ENCODE data around the gene KCNT2. TPM values are rescaled to one million over a fixed set of nuclear protein-coding genes. Genes with fewer than 3 reads are reported as not detected.
"Not testable (repeated sequence)": the region's sequence is repeated elsewhere in the genome, so short reads cannot be mapped to it uniquely, and the experiment has no call there.

The KCNT2 gene
- total and polyA plus RNA-seq, 2 experiments from 2014 or later = 0.14 to 0.32 TPM

DNA sequence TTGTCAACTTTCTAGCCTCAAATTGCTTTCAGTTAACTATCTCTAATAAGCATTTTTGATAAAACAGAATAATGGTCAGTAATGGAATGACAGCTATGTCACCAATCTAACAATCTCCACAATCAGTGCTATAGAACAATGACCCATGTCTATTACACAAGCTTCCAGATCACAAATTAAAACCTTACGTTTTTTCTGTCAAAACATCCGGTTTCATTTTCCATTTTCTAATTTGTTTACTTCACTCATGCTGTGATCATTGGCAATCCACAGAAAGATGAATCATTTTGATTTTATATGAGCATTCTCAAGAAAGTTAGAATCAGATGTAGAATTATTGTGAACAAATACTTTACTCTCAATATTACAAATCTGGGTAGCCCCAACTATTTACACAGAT is 80.3 kb downstream of the KCNT2 start:
- H3K79me2 ChIP-seq (ENCODE audit: insufficient read depth) = no peaks in the 10 kb centered on the region
- no peak overlapping the region for H3K27ac ChIP-seq
- peak overlapping the region; percentile 70 for H2AFZ ChIP-seq
- H3K27me3 ChIP-seq (replicated peaks; ENCODE audit: insufficient read depth) = no peaks in the 10 kb centered on the region
- H3K9me3 ChIP-seq (ENCODE audit: low read depth) = no peaks in the 10 kb centered on the region
- no peaks in the 10 kb centered on the region for H3K9me2 ChIP-seq (ENCODE audit: insufficient read depth)
- no peaks in the 10 kb centered on the region for H4K20me1 ChIP-seq (ENCODE audit: insufficient read depth)
- H3K4me3 ChIP-seq = peak overlapping the region; percentile 43
- WGBS, 2 experiments (ENCODE audit: low coverage in 1 of 2, low lambda C conversion rate in 2 of 2, missing lambda C conversion rate in 2 of 2) = 1 to 2% methylated on average over 2 of the region's 2 CpGs
- H3K9ac ChIP-seq = no peak overlapping the region
- in situ Hi-C loops (cut with MboI) = no loop called here
- TF ChIP-seq EZH2 (IDR thresholded peaks at IDR 0.05; ENCODE audit: insufficient read depth, poor library complexity, severe bottlenecking) (no peak), EZH2phosphoT487 (IDR thresholded peaks at IDR 0.05; ENCODE audit: insufficient read depth, low read depth) (no peak)
- peak overlapping the region; percentile 19 for H3K4me2 ChIP-seq (ENCODE audit: unreplicated experiment)
- DNase-seq = peak; percentile 42
- H3F3A ChIP-seq (ENCODE audit: insufficient read depth) = no peaks in the 10 kb centered on the region
- H3K4me1 ChIP-seq (ENCODE audit: insufficient read depth) = peaks cover 8% of the 10 kb centered on the region; the same call in 1 of the 2 replicates
- no peaks in the 10 kb centered on the region for H3K36me3 ChIP-seq (ENCODE audit: low read depth)

DNA sequence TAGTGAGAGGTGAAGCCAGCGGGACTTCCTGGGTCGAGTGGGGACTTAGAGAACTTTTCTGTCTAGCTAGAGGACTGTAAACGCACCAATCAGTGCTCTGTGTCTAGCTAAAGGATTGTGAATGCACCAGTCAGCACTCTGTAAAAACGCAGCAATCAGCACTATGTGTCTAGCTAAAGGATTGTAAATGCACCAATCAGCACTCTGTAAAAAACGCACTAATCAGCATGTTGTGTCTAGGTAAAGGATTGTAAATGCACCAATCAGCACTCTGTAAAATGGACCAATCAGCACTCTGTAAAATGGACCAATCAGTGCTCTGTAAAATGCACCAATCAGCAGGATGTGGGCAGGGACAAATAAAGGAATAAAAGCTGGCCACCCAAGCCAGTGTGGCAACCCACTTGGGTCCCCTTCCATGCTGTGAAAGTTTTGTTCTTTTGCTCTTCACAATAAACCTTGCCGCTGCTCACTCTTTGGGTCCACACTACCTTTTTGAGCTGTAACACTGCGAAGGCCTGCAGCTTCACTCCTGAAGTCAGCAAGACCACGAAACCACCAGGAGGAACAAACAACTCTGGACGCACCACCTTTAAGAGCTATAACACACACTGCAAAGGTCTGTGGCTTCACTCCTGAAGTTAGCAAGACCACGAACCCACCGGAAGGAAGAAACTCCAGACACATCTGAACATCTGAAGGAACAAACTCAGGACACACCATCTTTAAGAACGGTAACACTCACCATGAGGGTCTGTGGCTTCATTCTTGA is 85.5 kb downstream of the KCNT2 start:
- H3K27me3 ChIP-seq (replicated peaks; ENCODE audit: insufficient read depth); H4K20me1 ChIP-seq (ENCODE audit: insufficient read depth); H3K36me3 ChIP-seq (ENCODE audit: low read depth); H3K4me1 ChIP-seq (ENCODE audit: insufficient read depth); H3K4me2 ChIP-seq (ENCODE audit: unreplicated experiment); H3K9ac ChIP-seq; DNase-seq; H3K79me2 ChIP-seq (ENCODE audit: insufficient read depth); H3F3A ChIP-seq (ENCODE audit: insufficient read depth); H3K9me2 ChIP-seq (ENCODE audit: insufficient read depth); in situ Hi-C loops (cut with MboI); H2AFZ ChIP-seq; H3K9me3 ChIP-seq (ENCODE audit: low read depth); H3K27ac ChIP-seq; H3K4me3 ChIP-seq: not testable (repeated sequence)
- 78 to 81% methylated on average over 12 of the region's 12 CpGs for WGBS, 2 experiments (ENCODE audit: low coverage in 1 of 2, low lambda C conversion rate in 2 of 2, missing lambda C conversion rate in 2 of 2)

DNA sequence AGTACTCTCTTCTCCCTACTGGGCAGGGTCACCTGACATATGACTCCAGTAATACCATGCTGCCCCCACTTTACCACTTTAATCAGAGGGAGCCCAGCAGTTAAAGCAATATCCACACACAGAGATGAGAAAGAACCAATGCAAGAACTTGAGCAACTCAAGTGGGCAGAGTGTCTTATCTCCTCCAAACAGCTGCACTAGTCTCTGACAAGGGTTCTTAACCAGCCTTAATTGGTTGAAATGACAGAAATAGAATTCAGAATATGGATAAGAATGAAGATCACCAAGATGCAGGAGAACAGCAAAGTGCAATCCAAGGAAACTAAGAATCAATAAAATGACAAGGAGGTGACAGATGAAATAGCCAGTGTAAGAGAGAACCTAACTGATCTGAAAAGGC is 91.0 kb downstream of the KCNT2 start:
- H3K9me3 ChIP-seq (ENCODE audit: low read depth) = no peaks in the 10 kb centered on the region
- H3K79me2 ChIP-seq (ENCODE audit: insufficient read depth) = no peaks in the 10 kb centered on the region
- H3K27ac ChIP-seq = no peak overlapping the region
- no peaks in the 10 kb centered on the region for H3K9me2 ChIP-seq (ENCODE audit: insufficient read depth)
- no peak overlapping the region for H2AFZ ChIP-seq
- no peak overlapping the region for H3K4me2 ChIP-seq (ENCODE audit: unreplicated experiment)
- H3K9ac ChIP-seq = no peak overlapping the region
- no peaks in the 10 kb centered on the region for H3F3A ChIP-seq (ENCODE audit: insufficient read depth)
- no peaks in the 10 kb centered on the region for H3K36me3 ChIP-seq (ENCODE audit: low read depth)
- in situ Hi-C loops (cut with MboI) = no loop called here
- no peaks in the 10 kb centered on the region for H3K27me3 ChIP-seq (replicated peaks; ENCODE audit: insufficient read depth)
- no peaks in the 10 kb centered on the region for H3K4me1 ChIP-seq (ENCODE audit: insufficient read depth)
- no peak for TF ChIP-seq EZH2phosphoT487 (IDR thresholded peaks at IDR 0.05; ENCODE audit: insufficient read depth, low read depth)
- TF ChIP-seq EZH2 (IDR thresholded peaks at IDR 0.05; ENCODE audit: insufficient read depth, poor library complexity, severe bottlenecking) = no peak
- no peaks in the 10 kb centered on the region for H4K20me1 ChIP-seq (ENCODE audit: insufficient read depth)
- DNase-seq = no peak
- H3K4me3 ChIP-seq = no peak overlapping the region

DNA sequence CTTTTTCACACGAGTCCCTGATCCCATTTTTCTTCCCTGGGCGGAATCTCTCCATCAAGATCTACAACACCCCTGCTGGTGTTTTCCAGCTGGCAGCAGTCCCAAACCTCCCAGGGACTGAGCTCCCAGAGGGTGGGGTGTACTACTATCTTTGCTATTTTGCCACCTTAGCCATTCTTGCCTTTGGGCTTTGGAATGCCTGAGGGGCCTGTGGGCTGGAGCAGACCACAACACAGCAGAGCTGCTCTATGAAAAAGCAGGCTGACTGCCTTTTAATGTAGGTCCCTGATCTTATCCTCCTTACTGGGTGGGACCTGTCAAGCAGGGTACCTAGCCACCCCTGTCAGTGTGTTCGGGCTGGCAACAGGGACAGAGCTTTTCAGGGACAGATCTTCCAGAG is 91.9 kb downstream of the KCNT2 start:
- Histone ChIP-seq H4K20me1 (ENCODE audit: insufficient read depth) (no peaks in the 10 kb centered on the region), H3F3A (ENCODE audit: insufficient read depth) (no peaks in the 10 kb centered on the region), H3K4me3 (no peak overlapping the region), H3K27ac (no peak overlapping the region), H3K4me1 (ENCODE audit: insufficient read depth) (no peaks in the 10 kb centered on the region), H3K9me2 (ENCODE audit: insufficient read depth) (no peaks in the 10 kb centered on the region), H3K79me2 (ENCODE audit: insufficient read depth) (no peaks in the 10 kb centered on the region), H3K9ac (no peak overlapping the region), H3K36me3 (ENCODE audit: low read depth) (no peaks in the 10 kb centered on the region), H3K27me3 (replicated peaks; ENCODE audit: insufficient read depth) (no peaks in the 10 kb centered on the region), H3K9me3 (ENCODE audit: low read depth) (no peaks in the 10 kb centered on the region), H2AFZ (no peak overlapping the region), H3K4me2 (ENCODE audit: unreplicated experiment) (no peak overlapping the region)
- in situ Hi-C loops (cut with MboI) = no loop called here
- 81 to 87% methylated on average over 3 of the region's 3 CpGs for WGBS, 2 experiments (ENCODE audit: low coverage in 1 of 2, low lambda C conversion rate in 2 of 2, missing lambda C conversion rate in 2 of 2)
- no peak for TF ChIP-seq EZH2 (IDR thresholded peaks at IDR 0.05; ENCODE audit: insufficient read depth, poor library complexity, severe bottlenecking)
- no peak for TF ChIP-seq EZH2phosphoT487 (IDR thresholded peaks at IDR 0.05; ENCODE audit: insufficient read depth, low read depth)
- DNase-seq = no peak

DNA sequence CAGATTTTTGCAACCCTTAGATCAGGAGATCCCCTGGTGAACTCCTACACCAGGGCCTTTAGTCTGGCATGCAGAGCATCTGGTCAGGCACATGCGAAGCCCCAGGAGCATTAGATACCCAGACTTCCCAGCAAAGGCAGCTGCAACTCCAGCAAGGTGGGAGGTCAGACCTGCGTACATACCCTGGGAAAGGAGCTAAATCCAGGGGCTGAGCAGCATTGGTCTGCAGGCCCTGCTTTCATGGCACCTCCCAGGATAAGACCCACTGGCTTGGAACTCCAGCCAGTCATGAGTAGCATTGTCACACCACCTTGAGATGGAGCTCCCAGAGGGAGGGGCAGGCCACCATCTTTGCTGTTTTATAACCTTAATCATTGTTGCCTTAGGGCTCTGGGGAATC is 92.3 kb downstream of the KCNT2 start:
- no peaks in the 10 kb centered on the region for H3K9me3 ChIP-seq (ENCODE audit: low read depth)
- 86 to 91% methylated on average over 2 of the region's 2 CpGs for WGBS, 2 experiments (ENCODE audit: low coverage in 1 of 2, low lambda C conversion rate in 2 of 2, missing lambda C conversion rate in 2 of 2)
- no peak overlapping the region for H3K4me2 ChIP-seq (ENCODE audit: unreplicated experiment)
- H3K27me3 ChIP-seq (replicated peaks; ENCODE audit: insufficient read depth) = no peaks in the 10 kb centered on the region
- no peak overlapping the region for H3K27ac ChIP-seq
- in situ Hi-C loops (cut with MboI) = no loop called here
- H3K9ac ChIP-seq = no peak overlapping the region
- H3K9me2 ChIP-seq (ENCODE audit: insufficient read depth) = no peaks in the 10 kb centered on the region
- no peaks in the 10 kb centered on the region for H4K20me1 ChIP-seq (ENCODE audit: insufficient read depth)
- H3K79me2 ChIP-seq (ENCODE audit: insufficient read depth) = no peaks in the 10 kb centered on the region
- H2AFZ ChIP-seq = no peak overlapping the region
- DNase-seq = no peak
- no peak overlapping the region for H3K4me3 ChIP-seq
- no peaks in the 10 kb centered on the region for H3K4me1 ChIP-seq (ENCODE audit: insufficient read depth)
- no peaks in the 10 kb centered on the region for H3F3A ChIP-seq (ENCODE audit: insufficient read depth)
- H3K36me3 ChIP-seq (ENCODE audit: low read depth) = no peaks in the 10 kb centered on the region
- TF ChIP-seq EZH2 (IDR thresholded peaks at IDR 0.05; ENCODE audit: insufficient read depth, poor library complexity, severe bottlenecking) (no peak), EZH2phosphoT487 (IDR thresholded peaks at IDR 0.05; ENCODE audit: insufficient read depth, low read depth) (no peak)
